GM12878 (cell line): Measurements from ENCODE around the gene SIK3. TPM values are rescaled to one million over a fixed set of nuclear protein-coding genes. Genes with fewer than 3 reads are reported as not detected.

Experiments
- ASH2L ChIP-seq: fragments of 300-600, 200-600 bp; sonication (generic); IDR thresholded peaks from 2 replicates; pipeline ENCODE4 v1.6.1; 2017; ENCODE audit warnings: low read depth, mild to moderate bottlenecking, borderline replicate concordance
- CBX3 ChIP-seq: fragments of 200-600 bp; sonication (generic); IDR thresholded peaks from 2 replicates; pipeline ENCODE4 v1.6.1; 2016; ENCODE audit warnings: low read depth, borderline replicate concordance
- CEBPB ChIP-seq, 2 experiments: fragments of 150-350 bp in 1 of 2; IDR thresholded peaks; 2 replicates each; pipeline ENCODE4 v1.6.1; 2012 to 2014; ENCODE audit warnings: low read depth in 2 of 2, low read length in 2 of 2, borderline replicate concordance in 1 of 2, inconsistent platforms in 1 of 2
- EGR1 ChIP-seq, 2 experiments: IDR thresholded peaks; 1 replicate in 1 of 2; 2 replicates in 1 of 2; pipeline ENCODE4 v1.6.1; 2011 to 2012; ENCODE audit warnings: low read depth in 2 of 2, low read length in 2 of 2, borderline replicate concordance in 1 of 2, mild to moderate bottlenecking in 1 of 2, moderate library complexity in 1 of 2
- ESRRA ChIP-seq: IDR thresholded peaks from 2 replicates; pipeline ENCODE4 v1.6.1; 2012; ENCODE audit warnings: mild to moderate bottlenecking, low read length, improper control_type of control experiment
- ETV6 ChIP-seq, 2 experiments: fragments of 450-650 bp in 1 of 2; IDR thresholded peaks in 1 of 2; conservative IDR thresholded peaks in 1 of 2; 2 replicates each; pipeline ENCODE4 v1.6.1; 2014; ENCODE audit warnings: antibody characterized with exemption in 1 of 2, borderline replicate concordance in 1 of 2, low read depth in 1 of 2, mild to moderate bottlenecking in 1 of 2, moderate library complexity in 1 of 2
- GATAD2B ChIP-seq: fragments of 450-650 bp; conservative IDR thresholded peaks from 2 replicates; pipeline ENCODE4 v1.6.1; 2017; ENCODE audit warnings: low read depth, mild to moderate bottlenecking, moderate library complexity
- JUNB ChIP-seq: IDR thresholded peaks from 2 replicates; pipeline ENCODE4 v1.6.1; 2016; ENCODE audit warnings: antibody characterized with exemption, mild to moderate bottlenecking
- KLF5 ChIP-seq: fragments of 450-650 bp; IDR thresholded peaks from 2 replicates; pipeline ENCODE4 v1.6.1; 2014; ENCODE audit warnings: mild to moderate bottlenecking; ENCODE audit not compliant: partially characterized antibody
- NBN ChIP-seq: fragments of 450-650 bp; IDR thresholded peaks from 2 replicates; pipeline ENCODE4 v1.6.1; 2016
- NFYA ChIP-seq: IDR thresholded peaks from 2 replicates; pipeline ENCODE4 v1.6.1; 2011; ENCODE audit warnings: low read depth, mild to moderate bottlenecking, low read length, improper control_type of control experiment, borderline replicate concordance
- NR2C1 ChIP-seq: fragments of 450-650 bp; IDR thresholded peaks from 2 replicates; pipeline ENCODE4 v1.6.1; 2017; ENCODE audit warnings: antibody characterized with exemption, mild to moderate bottlenecking, moderate library complexity
- NR2F1 ChIP-seq: fragments of 450-650 bp; conservative IDR thresholded peaks from 2 replicates; pipeline ENCODE4 v1.6.1; 2017; ENCODE audit warnings: mild to moderate bottlenecking
- PAX8 ChIP-seq: fragments of 450-650 bp; IDR thresholded peaks from 2 replicates; pipeline ENCODE4 v1.6.1; 2017; ENCODE audit warnings: mild to moderate bottlenecking, moderate library complexity
- PBX3 ChIP-seq: IDR thresholded peaks from 2 replicates; pipeline ENCODE4 v1.6.1; 2011; ENCODE audit warnings: mild to moderate bottlenecking, low read depth, low read length, moderate library complexity; ENCODE audit not compliant: insufficient replicate concordance
- PRDM15 ChIP-seq: fragments of 450-650 bp; formaldehyde crosslinking; IDR thresholded peaks from 2 replicates; pipeline ENCODE4 v1.4.0; 2020; ENCODE audit warnings: mild to moderate bottlenecking, moderate library complexity
- RBBP5 ChIP-seq: fragments of 200-600 bp; sonication (generic); conservative IDR thresholded peaks from 2 replicates; pipeline ENCODE4 v1.6.1; 2016
- RUNX3 ChIP-seq: IDR thresholded peaks from 2 replicates; pipeline ENCODE4 v1.6.1; 2012; ENCODE audit warnings: low read length, inconsistent platforms
- SMAD1 ChIP-seq: fragments of 450-650 bp; IDR thresholded peaks from 2 replicates; pipeline ENCODE4 v1.6.1; 2018; ENCODE audit warnings: mild to moderate bottlenecking, low read depth; ENCODE audit not compliant: partially characterized antibody
- SP1 ChIP-seq: IDR thresholded peaks from one replicate; pipeline ENCODE4 v1.6.1; 2011; ENCODE audit warnings: low read depth, low read length
- TCF7 ChIP-seq: IDR thresholded peaks from 2 replicates; pipeline ENCODE4 v1.6.1; 2014; ENCODE audit warnings: antibody characterized with exemption, borderline replicate concordance
- USF1 ChIP-seq: IDR thresholded peaks from 2 replicates; pipeline ENCODE4 v1.6.1; 2011; ENCODE audit warnings: borderline replicate concordance, low read depth, mild to moderate bottlenecking, moderate library complexity, mixed read lengths, low read length; ENCODE audit not compliant: insufficient read depth; ENCODE audit errors: extremely low read length
- YY1 ChIP-seq: IDR thresholded peaks from 2 replicates; pipeline ENCODE4 v1.6.1; 2011; ENCODE audit warnings: low read depth, mild to moderate bottlenecking, low read length
- ZNF207 ChIP-seq: fragments of 450-650 bp; IDR thresholded peaks from 2 replicates; pipeline ENCODE4 v1.6.1; 2014; ENCODE audit warnings: antibody characterized with exemption, mild to moderate bottlenecking, borderline replicate concordance
- ZNF24 ChIP-seq: fragments of 450-650 bp; IDR thresholded peaks from 2 replicates; pipeline ENCODE4 v1.6.1; 2017; ENCODE audit warnings: antibody characterized with exemption, mild to moderate bottlenecking
- ZSCAN29 ChIP-seq: fragments of 450-650 bp; IDR thresholded peaks from 2 replicates; pipeline ENCODE4 v1.6.1; 2017; ENCODE audit warnings: mild to moderate bottlenecking, moderate library complexity
- polyA plus RNA-seq, 11 experiments: library from polyadenylated mRNA; depleted of rRNA in 4 of 11; unstranded in 6 of 11; stranded (reverse) in 5 of 11; fragments of >200 nt; fragmentation: Nextera tagmentation in 4 of 11; fragmentation: Illumina TruSeq in 1 of 11; extraction: Ambion mirVana in 4 of 11; extraction: Trizol in 1 of 11; gene quantifications; 1 replicate in 1 of 11; 2 replicates in 10 of 11; pipeline versions ENCODE4 v1.2.1 to v1.2.3, GENCODE V29; 2011 to 2016; ENCODE audit warnings: inconsistent platforms in 2 of 11, missing spikeins in 2 of 11, low read depth in 1 of 11
- total RNA-seq, 4 experiments: library from RNA; depleted of rRNA in 3 of 4; stranded (reverse); fragments of >200 nt in 3 of 4; fragmentation: Illumina TruSeq in 1 of 4; extraction: Trizol in 1 of 4; gene quantifications; 2 replicates each; pipeline versions ENCODE4 v1.2.1 to v1.2.3, GENCODE V29; 2013 to 2021

Gene SIK3
- total and polyA plus RNA-seq, 10 of the 15 experiments (the other 5 are each of a cell fraction or from before 2014, with no cell fraction given) = 2.5 to 31.9 (median 11.1) TPM

- no peak for TF ChIP-seq PRDM15 (CRISPR knock-in tag)
- TF ChIP-seq YY1 = no peak
- no peak for TF ChIP-seq NR2C1
- TF ChIP-seq GATAD2B = no peak
- TF ChIP-seq TCF7 = no peak
- TF ChIP-seq ZNF207 = no peak
- TF ChIP-seq USF1 = no peak
- TF ChIP-seq ETV6 (conservative IDR thresholded peaks at IDR 0.05 in 1 of 2, IDR thresholded peaks at IDR 0.05 in 1 of 2; ENCODE audit: borderline replicate concordance in 1 of 2, low read depth in 1 of 2) = peak in 1 of 2 experiments; percentile 12; a peak in 1 of 4 replicates
- no peak for TF ChIP-seq EGR1 (IDR thresholded peaks at IDR 0.05; ENCODE audit: borderline replicate concordance in 1 of 2, low read depth in 2 of 2, low read length in 2 of 2)
- no peak for TF ChIP-seq ASH2L
- TF ChIP-seq KLF5 = no peak
- no peak; the same call in 1 of the 2 replicates for TF ChIP-seq PAX8
- TF ChIP-seq JUNB = peak; percentile 87
- TF ChIP-seq ZNF24 = 0 out of 2 replicates have a peak, but pooled peaks have one; percentile 12
- no peak for TF ChIP-seq PBX3
- 0 out of 2 replicates have a peak, but pooled peaks have one; percentile 41 for TF ChIP-seq RUNX3
- TF ChIP-seq NFYA = no peak
- no peak for TF ChIP-seq NBN
- 0 out of 2 replicates have a peak, but pooled peaks have one; percentile 9 for TF ChIP-seq NR2F1
- TF ChIP-seq SP1 = no peak
- TF ChIP-seq ESRRA = no peak
- TF ChIP-seq ZSCAN29 = no peak
- TF ChIP-seq CBX3 = no peak
- TF ChIP-seq SMAD1 = no peak
- no peak for TF ChIP-seq RBBP5
- TF ChIP-seq CEBPB (IDR thresholded peaks at IDR 0.05; ENCODE audit: borderline replicate concordance in 1 of 2, low read depth in 2 of 2, low read length in 2 of 2) = no peak
These were observed 5.2 kb downstream of the SIK3 start (continued) for GRCh38 chr11:117092951-117093590.
